Transverse colon (tissue), 3 donors: ENCODE data around the gene PCSK5.

ENCODE experiments used
- CTCF ChIP-seq, 5 experiments: fragments of 200-600 bp in 3 of 5; fragments of 450-650 bp in 2 of 5; sonication (generic) in 3 of 5; IDR thresholded peaks; 1 replicate in 2 of 5; 2 replicates in 3 of 5; pipeline ENCODE4 v1.5.1; 2016 to 2017; ENCODE audit warnings: antibody characterized with exemption in 5 of 5, inconsistent platforms in 3 of 5, mild to moderate bottlenecking in 2 of 5, moderate library complexity in 1 of 5
- POLR2A ChIP-seq: fragments of 450-650 bp; IDR thresholded peaks from one replicate; pipeline ENCODE4 v1.6.1; 2016; ENCODE audit warnings: antibody characterized with exemption, mild to moderate bottlenecking, moderate library complexity

GRCh38 chr9:75926385-75926784, 35.9 kb downstream of the PCSK5 start:
- TF ChIP-seq CTCF (IDR thresholded peaks at IDR 0.05), result no peak
- TF ChIP-seq POLR2A, result no peak
